IPS-18c (cell line): ENCODE measurements around the gene GRID2.

Source experiments
- H3K4me3 ChIP-seq: 2 replicates; pipeline ENCODE4 v1.7.0; 2013; ENCODE audit warnings: low read depth, mild to moderate bottlenecking, low read length, moderate library complexity; ENCODE audit not compliant: insufficient read depth
- H3K9me3 ChIP-seq: one replicate; pipeline ENCODE4 v1.6.1; 2013; ENCODE audit warnings: mild to moderate bottlenecking, low read length, moderate library complexity; ENCODE audit not compliant: control insufficient read depth, insufficient read depth

Gene GRID2

GRCh38 chr4:93018806-93019205, 715.0 kb downstream of the GRID2 start:
- Histone ChIP-seq H3K9me3 (no peaks in the 10 kb centered on the region), H3K4me3 (no peak overlapping the region)

GRCh38 chr4:93029769-93030168, 726.0 kb downstream of the GRID2 start:
- H3K4me3 ChIP-seq = no peak overlapping the region
- no peaks in the 10 kb centered on the region for H3K9me3 ChIP-seq

- H3K9me3 ChIP-seq = no peaks in the 10 kb centered on the region
These were observed 726.9 kb downstream of the GRID2 start for GRCh38 chr4:93030670-93031069.

GRCh38 chr4:93031431-93032098, 727.8 kb downstream of the GRID2 start:
- no peak overlapping the region for H3K4me3 ChIP-seq
- no peaks in the 10 kb centered on the region for H3K9me3 ChIP-seq

More at GRCh38 chr4:93030670-93031069, 726.9 kb downstream of the GRID2 start:
- H3K4me3 ChIP-seq = no peak overlapping the region

- no peak overlapping the region for H3K4me3 ChIP-seq
- H3K9me3 ChIP-seq = peaks cover 2% of the 10 kb centered on the region
These were observed 739.0 kb downstream of the GRID2 start for GRCh38 chr4:93042746-93043145.

GRCh38 chr4:93053140-93053539, 749.4 kb downstream of the GRID2 start:
- Histone ChIP-seq H3K9me3 (no peaks in the 10 kb centered on the region), H3K4me3 (no peak overlapping the region)

- no peaks in the 10 kb centered on the region for H3K9me3 ChIP-seq
- no peak overlapping the region for H3K4me3 ChIP-seq
These were observed 758.1 kb downstream of the GRID2 start for GRCh38 chr4:93061826-93062225.

GRCh38 chr4:93063325-93063724, 759.6 kb downstream of the GRID2 start:
- H3K9me3 ChIP-seq = no peaks in the 10 kb centered on the region
- no peak overlapping the region for H3K4me3 ChIP-seq

- Histone ChIP-seq H3K4me3 (no peak overlapping the region), H3K9me3 (no peaks in the 10 kb centered on the region)
These were observed 762.0 kb downstream of the GRID2 start for GRCh38 chr4:93065790-93066189.

- H3K9me3 ChIP-seq = no peaks in the 10 kb centered on the region
- no peak overlapping the region for H3K4me3 ChIP-seq
These were observed 763.0 kb downstream of the GRID2 start for GRCh38 chr4:93066749-93067148.

- Histone ChIP-seq H3K9me3 (no peaks in the 10 kb centered on the region), H3K4me3 (no peak overlapping the region)
These were observed 768.5 kb downstream of the GRID2 start for GRCh38 chr4:93072292-93072691.

GRCh38 chr4:93080316-93080715, 776.5 kb downstream of the GRID2 start:
- Histone ChIP-seq H3K4me3 (no peak overlapping the region), H3K9me3 (no peaks in the 10 kb centered on the region)

- no peak overlapping the region for H3K4me3 ChIP-seq
- H3K9me3 ChIP-seq = no peaks in the 10 kb centered on the region
These were observed 781.0 kb downstream of the GRID2 start for GRCh38 chr4:93084599-93085305.

- Histone ChIP-seq H3K9me3 (no peaks in the 10 kb centered on the region), H3K4me3 (no peak overlapping the region)
These were observed 782.6 kb downstream of the GRID2 start for GRCh38 chr4:93086356-93086755.

- no peak overlapping the region for H3K4me3 ChIP-seq
- no peaks in the 10 kb centered on the region for H3K9me3 ChIP-seq
These were observed 789.0 kb downstream of the GRID2 start for GRCh38 chr4:93092765-93093164.

GRCh38 chr4:93103042-93103441, 799.3 kb downstream of the GRID2 start:
- Histone ChIP-seq H3K9me3 (no peaks in the 10 kb centered on the region), H3K4me3 (no peak overlapping the region)

GRCh38 chr4:93116624-93117023, 812.9 kb downstream of the GRID2 start:
- Histone ChIP-seq H3K9me3 (no peaks in the 10 kb centered on the region), H3K4me3 (no peak overlapping the region)

GRCh38 chr4:93127489-93127888, 823.7 kb downstream of the GRID2 start:
- H3K9me3 ChIP-seq = no peaks in the 10 kb centered on the region

GRCh38 chr4:93132631-93133030, 828.9 kb downstream of the GRID2 start:
- Histone ChIP-seq H3K4me3 (no peak overlapping the region), H3K9me3 (no peaks in the 10 kb centered on the region)

More at GRCh38 chr4:93127489-93127888, 823.7 kb downstream of the GRID2 start:
- H3K4me3 ChIP-seq = no peak overlapping the region
